Measurements from ENCODE around the gene PTPRR. TPM values are rescaled to one million over a fixed set of nuclear protein-coding genes. Genes with fewer than 3 reads are reported as not detected.

PTPRR gene
- total RNA-seq, 2 experiments from 2014 or later, result not detected

DNA sequence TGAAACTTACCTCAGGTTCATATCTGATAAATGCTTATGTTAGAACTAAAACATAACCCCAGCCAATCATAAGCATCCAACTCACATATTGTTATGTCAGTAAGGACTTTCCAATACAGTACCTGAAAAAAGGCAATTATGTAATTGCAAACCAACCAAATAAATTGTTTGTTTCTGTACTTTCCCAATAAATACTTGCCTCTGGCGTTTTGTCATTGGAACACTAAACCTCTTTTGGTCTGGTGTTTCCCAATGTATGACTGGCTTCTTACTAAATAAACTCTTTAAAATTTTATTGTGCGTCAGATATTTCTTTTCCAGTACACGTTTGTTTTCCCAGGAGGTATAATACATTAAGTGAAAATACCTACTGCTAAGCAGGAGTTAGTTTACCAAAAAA is 276.6 kb downstream of the PTPRR start:
- Mint-ChIP-seq H3K27ac (no peak overlapping the region), H3K9me3 (no peaks in the 10 kb centered on the region), H3K36me3 (ENCODE audit: low read depth) (no peaks in the 10 kb centered on the region), H3K4me1 (ENCODE audit: low read depth) (no peaks in the 10 kb centered on the region), H3K4me3 (no peak overlapping the region), H3K27me3 (peaks cover 51% of the 10 kb centered on the region)
- ATAC-seq (ENCODE audit: poor library complexity), result no peak
- Histone ChIP-seq H3K4me3 (ENCODE audit: low read length) (no peak overlapping the region), H3K9me3 (ENCODE audit: control insufficient read depth in 1 of 2, insufficient read depth in 1 of 2, low read length in 2 of 2) (no peaks in the 10 kb centered on the region), H3K36me3 (ENCODE audit: insufficient read depth, low read length) (no peaks in the 10 kb centered on the region), H3K27ac (ENCODE audit: low read depth in 1 of 2, low read length in 2 of 2) (no peak overlapping the region), H3K4me1 (ENCODE audit: insufficient read depth, low read length) (no peaks in the 10 kb centered on the region), H3K27me3 (ENCODE audit: control insufficient read depth in 1 of 2, insufficient read depth in 2 of 2, low read length in 2 of 2) (no peaks in the 10 kb centered on the region)
- DNase-seq, result no peak
- TF ChIP-seq, protein P1, sequence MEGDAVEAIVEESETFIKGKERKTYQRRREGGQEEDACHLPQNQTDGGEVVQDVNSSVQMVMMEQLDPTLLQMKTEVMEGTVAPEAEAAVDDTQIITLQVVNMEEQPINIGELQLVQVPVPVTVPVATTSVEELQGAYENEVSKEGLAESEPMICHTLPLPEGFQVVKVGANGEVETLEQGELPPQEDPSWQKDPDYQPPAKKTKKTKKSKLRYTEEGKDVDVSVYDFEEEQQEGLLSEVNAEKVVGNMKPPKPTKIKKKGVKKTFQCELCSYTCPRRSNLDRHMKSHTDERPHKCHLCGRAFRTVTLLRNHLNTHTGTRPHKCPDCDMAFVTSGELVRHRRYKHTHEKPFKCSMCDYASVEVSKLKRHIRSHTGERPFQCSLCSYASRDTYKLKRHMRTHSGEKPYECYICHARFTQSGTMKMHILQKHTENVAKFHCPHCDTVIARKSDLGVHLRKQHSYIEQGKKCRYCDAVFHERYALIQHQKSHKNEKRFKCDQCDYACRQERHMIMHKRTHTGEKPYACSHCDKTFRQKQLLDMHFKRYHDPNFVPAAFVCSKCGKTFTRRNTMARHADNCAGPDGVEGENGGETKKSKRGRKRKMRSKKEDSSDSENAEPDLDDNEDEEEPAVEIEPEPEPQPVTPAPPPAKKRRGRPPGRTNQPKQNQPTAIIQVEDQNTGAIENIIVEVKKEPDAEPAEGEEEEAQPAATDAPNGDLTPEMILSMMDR (IDR thresholded peaks at IDR 0.05), result no peak
- CTCF ChIA-PET, result no interaction called here
- POLR2A ChIA-PET, result no interaction called here
- intact Hi-C loops (cut with DNase I, micrococcal nuclease), result no loop called here

DNA sequence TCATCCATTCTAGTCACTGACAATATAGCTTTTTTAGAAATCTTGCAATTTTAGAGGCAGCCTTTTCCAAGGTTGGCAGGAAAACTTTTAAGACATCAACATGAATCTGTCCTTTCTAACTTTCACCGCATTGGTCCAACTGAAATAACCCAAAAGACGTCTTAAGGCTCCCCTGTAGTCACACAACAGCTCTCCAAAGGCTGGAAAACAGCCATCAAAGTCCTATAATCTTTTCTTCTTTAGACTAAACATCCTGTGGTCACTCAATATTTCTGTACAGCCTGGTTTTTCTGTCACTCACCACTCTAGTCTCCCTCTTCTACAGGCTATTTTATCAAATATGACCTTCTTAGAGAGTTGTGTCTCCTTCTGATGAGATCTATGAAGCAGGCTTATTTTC is 278.8 kb downstream of the PTPRR start:
- H3K27me3 Mint-ChIP-seq, result peaks cover 63% of the 10 kb centered on the region
- no peak overlapping the region for H3K4me3 Mint-ChIP-seq
- no peaks in the 10 kb centered on the region for H3K9me3 ChIP-seq (ENCODE audit: control insufficient read depth in 1 of 2, insufficient read depth in 1 of 2, low read length in 2 of 2)
- no peak overlapping the region for H3K27ac ChIP-seq (ENCODE audit: low read depth in 1 of 2, low read length in 2 of 2)
- POLR2A ChIA-PET, result no interaction called here
- H3K36me3 ChIP-seq (ENCODE audit: insufficient read depth, low read length), result no peaks in the 10 kb centered on the region
- H3K36me3 Mint-ChIP-seq (ENCODE audit: low read depth), result no peaks in the 10 kb centered on the region
- H3K27ac Mint-ChIP-seq, result no peak overlapping the region
- TF ChIP-seq, protein P1 (IDR thresholded peaks at IDR 0.05), result no peak
- H3K27me3 ChIP-seq (ENCODE audit: control insufficient read depth in 1 of 2, insufficient read depth in 2 of 2, low read length in 2 of 2), result no peaks in the 10 kb centered on the region
- intact Hi-C loops (cut with DNase I, micrococcal nuclease), result no loop called here
- ATAC-seq (ENCODE audit: poor library complexity) (no peak), DNase-seq (no peak)
- H3K4me3 ChIP-seq (ENCODE audit: low read length), result no peak overlapping the region
- no peaks in the 10 kb centered on the region for H3K4me1 Mint-ChIP-seq (ENCODE audit: low read depth)
- CTCF ChIA-PET, result no interaction called here
- no peaks in the 10 kb centered on the region for H3K4me1 ChIP-seq (ENCODE audit: insufficient read depth, low read length)
- H3K9me3 Mint-ChIP-seq, result no peaks in the 10 kb centered on the region

DNA sequence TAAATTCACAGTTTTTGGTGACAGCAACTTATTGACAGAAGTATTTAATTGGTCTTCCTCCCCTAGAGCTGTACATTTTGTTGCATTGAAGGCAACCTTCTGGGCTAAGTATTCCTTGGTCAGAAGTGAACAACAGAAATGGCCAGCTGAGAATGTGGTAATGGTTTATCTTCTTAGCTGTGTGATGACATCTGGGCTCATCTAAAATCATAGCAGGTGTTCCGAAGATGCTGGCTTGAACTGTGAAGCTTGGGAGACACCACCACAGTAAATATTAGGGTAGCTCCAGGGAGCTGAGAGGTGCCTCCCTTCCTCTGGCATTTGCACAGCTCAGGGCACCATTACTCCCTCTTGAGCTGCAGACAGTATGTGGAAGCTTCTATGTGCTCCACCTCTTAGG is 279.6 kb downstream of the PTPRR start:
- Mint-ChIP-seq H3K36me3 (ENCODE audit: low read depth) (no peaks in the 10 kb centered on the region), H3K4me1 (ENCODE audit: low read depth) (no peaks in the 10 kb centered on the region), H3K27me3 (peaks cover 59% of the 10 kb centered on the region), H3K4me3 (no peak overlapping the region), H3K27ac (no peak overlapping the region), H3K9me3 (no peaks in the 10 kb centered on the region)
- ATAC-seq (ENCODE audit: poor library complexity) (no peak), DNase-seq (no peak)
- H3K9me3 ChIP-seq (ENCODE audit: control insufficient read depth in 1 of 2, insufficient read depth in 1 of 2, low read length in 2 of 2), result no peaks in the 10 kb centered on the region
- no peaks in the 10 kb centered on the region for H3K36me3 ChIP-seq (ENCODE audit: insufficient read depth, low read length)
- no peaks in the 10 kb centered on the region for H3K4me1 ChIP-seq (ENCODE audit: insufficient read depth, low read length)
- no peak overlapping the region for H3K4me3 ChIP-seq (ENCODE audit: low read length)
- H3K27ac ChIP-seq (ENCODE audit: low read depth in 1 of 2, low read length in 2 of 2), result no peak overlapping the region
- TF ChIP-seq, protein P1 (IDR thresholded peaks at IDR 0.05), result no peak
- intact Hi-C loops (cut with DNase I, micrococcal nuclease), result no loop called here
- H3K27me3 ChIP-seq (ENCODE audit: control insufficient read depth in 1 of 2, insufficient read depth in 2 of 2, low read length in 2 of 2), result no peaks in the 10 kb centered on the region
- ChIA-PET CTCF (no interaction called here), POLR2A (no interaction called here)
